Peyer's patch (tissue), 4 donors: Measurements from ENCODE around the gene DLX3. TPM values are rescaled to one million over a fixed set of nuclear protein-coding genes. Genes with fewer than 3 reads are reported as not detected.
A peak's percentile ranks its signal among the peaks of the same experiment; 100 is the strongest.
"Not testable (repeated sequence)": the region's sequence is repeated elsewhere in the genome, so short reads cannot be mapped to it uniquely, and the experiment has no call there.

Experiments
- DNase-seq, 3 donors: peaks; one replicate each; pipeline ENCODE4 v3.0.0-alpha.2; 2017 to 2019
- H3K27ac ChIP-seq, 4 donors: fragments of 200-600 bp; sonication (generic); one replicate each; pipeline ENCODE4 v1.5.1; 2016 to 2019
- H3K27me3 ChIP-seq, 2 donors: fragments of 200-600 bp; sonication (generic); one replicate each; pipeline ENCODE4 v1.5.1; 2019
- H3K36me3 ChIP-seq, 3 donors: fragments of 200-600 bp; sonication (generic); one replicate each; pipeline ENCODE4 v1.5.1; 2016 to 2019
- H3K4me1 ChIP-seq, 4 donors: fragments of 200-600 bp; sonication (generic); one replicate each; pipeline ENCODE4 v1.5.1; 2016 to 2019
- H3K4me3 ChIP-seq, 4 donors: fragments of 200-600 bp; sonication (generic); 1 replicate in 3 of 4; 2 replicates in 1 of 4; pipeline ENCODE4 v1.5.1; 2016 to 2019; ENCODE audit warnings: mild to moderate bottlenecking in 1 of 4
- H3K9me3 ChIP-seq, 4 donors: fragments of 200-600 bp; sonication (generic); one replicate each; pipeline ENCODE4 v1.5.1; 2016 to 2019; ENCODE audit warnings: mild to moderate bottlenecking in 1 of 4
- CTCF ChIP-seq, 6 experiments: fragments of 450-650 bp in 4 of 6; fragments of 200-600 bp in 2 of 6; sonication (generic) in 1 of 6; IDR thresholded peaks; one replicate each; pipeline ENCODE4 v1.5.1; 2017 to 2019; ENCODE audit warnings: antibody characterized with exemption in 6 of 6, mild to moderate bottlenecking in 3 of 6, moderate library complexity in 1 of 6
- POLR2A ChIP-seq, 2 donors: fragments of 450-650 bp; IDR thresholded peaks; one replicate each; pipeline ENCODE4 v1.5.1; 2017; ENCODE audit warnings: antibody characterized with exemption in 2 of 2, mild to moderate bottlenecking in 2 of 2, moderate library complexity in 2 of 2
- total RNA-seq, 4 donors: library from RNA; depleted of rRNA; stranded (reverse); fragments of >200 nt; gene quantifications; one replicate each; pipeline ENCODE4 v1.1.0, GENCODE V29; 2016

The DLX3 gene
- not detected for total RNA-seq

- Histone ChIP-seq H3K36me3 (no peaks in the 10 kb centered on the region), H3K4me3 (peak within 1 kb of the TSS in 3 of 4 donors; percentile 19 to 57 (median 51)), H3K27ac (no peak within 1 kb of the TSS), H3K4me1 (peaks cover 0 to 34% (median 19%) of the 10 kb centered on the region in 4 donors), H3K27me3 (peaks cover 0 to 23% of the 10 kb centered on the region in 2 donors), H3K9me3 (no peaks in the 10 kb centered on the region)
- no peak for TF ChIP-seq CTCF (IDR thresholded peaks at IDR 0.05)
- no peak for TF ChIP-seq POLR2A (IDR thresholded peaks at IDR 0.05)
- peak in 2 of 3 donors; percentile 30 to 70 for DNase-seq
Observed at GRCh38 chr17:49995055-49995738, at the start of gene DLX3. Gene DLX3 (minus strand): TSS chr17:49995224. CDS start chr17:49994998, 226 bp downstream.

DNA sequence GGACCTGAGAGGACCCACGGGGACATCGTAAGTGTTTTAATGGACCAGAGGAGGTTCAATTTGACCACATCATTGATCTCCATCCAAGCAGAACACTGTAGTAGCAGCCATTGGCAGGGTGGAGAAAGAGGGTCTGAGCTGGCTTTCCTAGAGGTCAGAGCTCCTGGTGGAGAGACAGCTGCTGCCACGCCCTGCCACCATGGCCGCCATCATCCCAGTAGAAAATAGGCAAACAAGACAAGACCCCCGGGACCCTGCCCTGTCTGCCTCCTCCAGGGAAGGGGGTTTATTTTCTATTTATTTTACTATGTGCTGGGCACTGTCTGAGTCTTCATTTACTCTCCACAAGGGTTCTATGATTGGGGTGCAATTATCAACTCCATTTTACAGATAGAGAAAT lies 49.5 kb upstream of the DLX3 start:
- no peak for DNase-seq
- no peaks in the 10 kb centered on the region for H3K9me3 ChIP-seq
- no peak overlapping the region for H3K4me3 ChIP-seq
- no peak for TF ChIP-seq POLR2A (IDR thresholded peaks at IDR 0.05)
- TF ChIP-seq CTCF (IDR thresholded peaks at IDR 0.05): no peak
- H3K27ac ChIP-seq: no peak overlapping the region
- no peaks in the 10 kb centered on the region for H3K36me3 ChIP-seq
- H3K4me1 ChIP-seq: peaks cover 0 to 13% (median 0%) of the 10 kb centered on the region in 4 donors
- no peaks in the 10 kb centered on the region for H3K27me3 ChIP-seq

GRCh38 chr17:50043290-50044148 lies 48.5 kb upstream of the DLX3 start:
- no peak for TF ChIP-seq CTCF (IDR thresholded peaks at IDR 0.05)
- TF ChIP-seq POLR2A (IDR thresholded peaks at IDR 0.05): no peak
- H3K4me1 ChIP-seq: peaks cover 0 to 13% (median 0%) of the 10 kb centered on the region in 4 donors
- H3K36me3 ChIP-seq: no peaks in the 10 kb centered on the region
- H3K27me3 ChIP-seq: no peaks in the 10 kb centered on the region
- no peak overlapping the region for H3K27ac ChIP-seq
- no peaks in the 10 kb centered on the region for H3K9me3 ChIP-seq
- no peak overlapping the region for H3K4me3 ChIP-seq
- no peak for DNase-seq

- Histone ChIP-seq H3K4me3 (no peak overlapping the region), H3K9me3 (no peaks in the 10 kb centered on the region), H3K27ac (no peak overlapping the region), H3K36me3 (no peaks in the 10 kb centered on the region), H3K4me1 (peaks cover 0 to 15% (median 1%) of the 10 kb centered on the region in 4 donors), H3K27me3 (no peaks in the 10 kb centered on the region)
- TF ChIP-seq CTCF (IDR thresholded peaks at IDR 0.05) (no peak), POLR2A (IDR thresholded peaks at IDR 0.05) (no peak)
- peak in 1 of 3 donors; percentile 9 for DNase-seq
Observed at GRCh38 chr17:50042211-50042610, 47.2 kb upstream of the DLX3 start.

DNA sequence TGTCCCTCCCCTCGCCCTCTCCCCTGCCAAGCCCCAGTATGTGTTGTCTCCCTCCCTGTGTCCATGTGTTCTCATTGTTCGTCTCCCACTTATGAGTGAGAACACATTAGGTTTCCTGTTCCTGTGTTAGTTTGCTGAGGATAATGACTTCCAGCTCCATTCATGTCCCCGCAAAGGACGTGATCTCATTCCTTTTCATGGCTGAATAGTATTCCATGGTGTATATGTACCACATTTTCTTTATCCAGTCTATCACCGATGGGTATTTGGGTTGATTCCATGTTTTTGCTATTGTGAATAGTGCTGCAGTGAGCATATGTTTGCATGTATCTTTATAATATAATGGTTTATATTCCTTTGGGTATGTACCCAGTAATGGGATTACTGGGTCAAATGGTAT lies 45.5 kb upstream of the DLX3 start:
- peak in 1 of 3 donors; percentile 3 for DNase-seq
- not testable (repeated sequence) for H3K27ac ChIP-seq, H3K4me3 ChIP-seq, H3K27me3 ChIP-seq, H3K9me3 ChIP-seq, H3K36me3 ChIP-seq
- peaks cover 0 to 31% (median 1%) of the 10 kb centered on the region in 4 donors for H3K4me1 ChIP-seq

- Histone ChIP-seq H3K36me3 (no peaks in the 10 kb centered on the region), H3K9me3 (no peaks in the 10 kb centered on the region), H3K27ac (no peak overlapping the region), H3K27me3 (no peaks in the 10 kb centered on the region), H3K4me3 (no peak overlapping the region), H3K4me1 (peaks cover 0 to 29% (median 1%) of the 10 kb centered on the region in 4 donors)
- no peak for TF ChIP-seq POLR2A (IDR thresholded peaks at IDR 0.05)
- no peak for TF ChIP-seq CTCF (IDR thresholded peaks at IDR 0.05)
- DNase-seq: no peak
Observed at GRCh38 chr17:50039058-50039457, 44.0 kb upstream of the DLX3 start.
